OCI-LY7 (cell line): ENCODE measurements around the gene ANKRD2. TPM values are rescaled to one million over a fixed set of nuclear protein-coding genes. Genes with fewer than 3 reads are reported as not detected.
"Not testable (repeated sequence)": the region's sequence is repeated elsewhere in the genome, so short reads cannot be mapped to it uniquely, and the experiment has no call there.

Source experiments
- BruUV-seq: library from RNA; stranded (reverse); fragments of 400-500 nt; replicated peaks from 2 replicates; lab custom pipeline; 2021; lab: Mats Ljungman, UMichigan
- CTCF ChIA-PET: fragments of 300-600 bp; sonication (Branson Sonifier 250); formaldehyde crosslinking; loops from one replicate; lab custom pipeline; 2022; ENCODE audit warnings: antibody characterized with exemption; ENCODE audit not compliant: unreplicated experiment; lab: Charles Lee
- POLR2A ChIA-PET: fragments of 300-600 bp; sonication (Branson Sonifier 250); formaldehyde crosslinking; loops from one replicate; lab custom pipeline; 2022; ENCODE audit warnings: antibody characterized with exemption; lab: Charles Lee
- DNase-seq: peaks from one replicate; pipeline ENCODE4 v3.0.0-alpha.2; 2015; ENCODE audit warnings: low spot score
- H2AFZ ChIP-seq: fragments of 200-600 bp; sonication (generic), shearing (Covaris generic); 2 replicates; pipeline ENCODE4 v1.6.1; 2014; ENCODE audit warnings: mild to moderate bottlenecking, antibody characterized with exemption, low read length, moderate library complexity
- H3K27ac ChIP-seq: fragments of 200-600 bp; sonication (generic); 2 replicates; pipeline ENCODE4 v1.5.1; 2014; ENCODE audit warnings: mixed run types, low read depth, mild to moderate bottlenecking, moderate library complexity, low read length, inconsistent platforms; ENCODE audit not compliant: poor library complexity, severe bottlenecking
- H3K36me3 ChIP-seq: fragments of 200-600 bp; sonication (generic); 2 replicates; pipeline ENCODE4 v1.6.1; 2014; ENCODE audit warnings: mild to moderate bottlenecking, antibody characterized with exemption, low read length, moderate library complexity, mixed read lengths; ENCODE audit not compliant: insufficient read depth
- H3K4me1 ChIP-seq: fragments of 200-600 bp; sonication (generic); 2 replicates; pipeline ENCODE4 v1.5.1; 2014; ENCODE audit warnings: mild to moderate bottlenecking, low read length; ENCODE audit not compliant: insufficient read depth, poor library complexity, severe bottlenecking
- H3K4me2 ChIP-seq: fragments of 200-600 bp; sonication (generic); 2 replicates; pipeline ENCODE4 v1.6.1; 2014; ENCODE audit warnings: mild to moderate bottlenecking, low read length
- H3K4me3 ChIP-seq: fragments of 200-600 bp; sonication (generic); 2 replicates; pipeline ENCODE4 v1.5.1; 2014; ENCODE audit warnings: mild to moderate bottlenecking, low read depth, low read length; ENCODE audit not compliant: poor library complexity, severe bottlenecking
- H3K79me2 ChIP-seq: fragments of 200-600 bp; sonication (generic); 2 replicates; pipeline ENCODE4 v1.6.1; 2016; ENCODE audit warnings: low read depth, mild to moderate bottlenecking, low read length, moderate library complexity, mixed read lengths; ENCODE audit not compliant: insufficient read depth
- H3K9me2 ChIP-seq: fragments of 200-600 bp; sonication (generic); 2 replicates; pipeline ENCODE4 v1.6.1; 2016; ENCODE audit warnings: mild to moderate bottlenecking, low read length, mixed read lengths; ENCODE audit not compliant: insufficient read depth
- H3K9me3 ChIP-seq: fragments of 200-600 bp; sonication (generic); 2 replicates; pipeline ENCODE4 v1.6.1; 2014; ENCODE audit warnings: mild to moderate bottlenecking, mixed run types, low read length, mixed read lengths
- H4K20me1 ChIP-seq: fragments of 200-600 bp; sonication (generic); 2 replicates; pipeline ENCODE4 v1.6.1; 2014; ENCODE audit warnings: mild to moderate bottlenecking, antibody characterized with exemption, low read length, moderate library complexity, mixed read lengths; ENCODE audit not compliant: insufficient read depth
- CTCF ChIP-seq: fragments of 200-600 bp; sonication (generic); conservative IDR thresholded peaks from 2 replicates; pipeline ENCODE4 v1.5.1; 2014; ENCODE audit warnings: mild to moderate bottlenecking, antibody characterized with exemption, low read length, moderate library complexity, mixed read lengths
- EZH2phosphoT487 ChIP-seq: fragments of 200-600 bp; sonication (generic); IDR thresholded peaks from 2 replicates; pipeline ENCODE4 v1.6.1; 2018; ENCODE audit warnings: low read depth, borderline replicate concordance, mild to moderate bottlenecking, mixed run types, antibody characterized with exemption, low read length, moderate library complexity, mixed read lengths
- intact Hi-C: fragments of 100-400 bp; cut with micrococcal nuclease; formaldehyde crosslinking; loops from one replicate; pipeline ENCODE4 v1.10.0; 2022; ENCODE audit not compliant: unreplicated experiment
- total RNA-seq, 2 experiments: library from RNA; depleted of rRNA in 1 of 2; stranded (reverse); fragments of >200 nt in 1 of 2; shearing (Covaris generic) in 1 of 2; gene quantifications; 2 replicates each; pipeline ENCODE4 v1.2.3, GENCODE V29; 2014 to 2022

ANKRD2 gene
- total RNA-seq, 2 experiments from 2014 or later: not detected

- TF ChIP-seq CTCF (no peak), EZH2phosphoT487 (no peak)
- ChIA-PET POLR2A (no interaction called here), CTCF (no interaction called here)
- intact Hi-C loops: loop anchor here (5.0 kb wide), 1 partner anchor 158 kb away; no protein-coding TSS in a partner anchor
- H3K9me3 ChIP-seq: no peaks in the 10 kb centered on the region
- no peak overlapping the region for H3K27ac ChIP-seq
- H3K79me2 ChIP-seq: no peaks in the 10 kb centered on the region
- BruUV-seq: no TSS peak
- DNase-seq: no peak
- H4K20me1 ChIP-seq: no peaks in the 10 kb centered on the region
- no peak overlapping the region for H3K4me3 ChIP-seq
- H3K9me2 ChIP-seq: no peaks in the 10 kb centered on the region
- H3K36me3 ChIP-seq: no peaks in the 10 kb centered on the region
- H3K4me1 ChIP-seq: no peaks in the 10 kb centered on the region
- no peak overlapping the region for H2AFZ ChIP-seq
- no peak overlapping the region for H3K4me2 ChIP-seq
These were observed 2.0 kb downstream of the ANKRD2 start for GRCh38 chr10:97574374-97575126.

GRCh38 chr10:97575127-97575668, 2.6 kb downstream of the ANKRD2 start:
- Histone ChIP-seq H2AFZ (no peak overlapping the region), H3K79me2 (no peaks in the 10 kb centered on the region), H4K20me1 (no peaks in the 10 kb centered on the region), H3K9me2 (no peaks in the 10 kb centered on the region), H3K36me3 (no peaks in the 10 kb centered on the region), H3K9me3 (no peaks in the 10 kb centered on the region), H3K4me1 (no peaks in the 10 kb centered on the region), H3K4me3 (no peak overlapping the region), H3K4me2 (no peak overlapping the region), H3K27ac (no peak overlapping the region)
- intact Hi-C loops: no loop called here
- no TSS peak for BruUV-seq
- TF ChIP-seq CTCF (no peak), EZH2phosphoT487 (no peak)
- no peak for DNase-seq
- ChIA-PET CTCF (no interaction called here), POLR2A (interaction anchor here (1.0 kb wide), 1 partner anchor 22 kb away, joined by 3 read pairs; no protein-coding TSS in a partner anchor)

GRCh38 chr10:97576487-97576886, 3.9 kb downstream of the ANKRD2 start:
- H3K36me3 ChIP-seq, H2AFZ ChIP-seq, DNase-seq, H3K4me1 ChIP-seq, CTCF ChIA-PET, H3K9me2 ChIP-seq, H4K20me1 ChIP-seq, H3K9me3 ChIP-seq, H3K4me2 ChIP-seq, BruUV-seq, H3K4me3 ChIP-seq, H3K79me2 ChIP-seq, intact Hi-C loops, H3K27ac ChIP-seq: not testable (repeated sequence)
- POLR2A ChIA-PET: interaction anchor here (0.9 kb wide), 1 partner anchor 29 kb away, joined by 4 read pairs; no protein-coding TSS in a partner anchor
